Osteoblast (primary cell): Measurements from ENCODE around the gene HMBS. TPM values are rescaled to one million over a fixed set of nuclear protein-coding genes. Genes with fewer than 3 reads are reported as not detected.

Experiments
- DNase-seq: peaks from one replicate; pipeline ENCODE4 v3.0.0; 2011; ENCODE audit warnings: low spot score, mixed read lengths; ENCODE audit not compliant: insufficient read length; ENCODE audit errors: missing footprints
- H2AFZ ChIP-seq: 2 replicates; pipeline ENCODE4 v1.6.0; 2011; ENCODE audit warnings: mild to moderate bottlenecking, low read length
- H3K27ac ChIP-seq: 2 replicates; pipeline ENCODE4 v1.5.1; 2011; ENCODE audit warnings: mild to moderate bottlenecking, low read depth, low read length, moderate library complexity
- H3K27me3 ChIP-seq: 2 replicates; pipeline ENCODE4 v1.6.0; 2012; ENCODE audit warnings: mild to moderate bottlenecking, control low read depth, inconsistent platforms, low read length, moderate library complexity; ENCODE audit not compliant: insufficient read depth
- H3K36me3 ChIP-seq: 2 replicates; pipeline ENCODE4 v1.5.1; 2011; ENCODE audit warnings: mild to moderate bottlenecking, low read length, control low read depth, moderate library complexity; ENCODE audit not compliant: insufficient read depth
- H3K4me1 ChIP-seq: 2 replicates; pipeline ENCODE4 v1.5.1; 2011; ENCODE audit warnings: mild to moderate bottlenecking, low read length, control low read depth, moderate library complexity; ENCODE audit not compliant: insufficient read depth
- H3K4me2 ChIP-seq: 2 replicates; pipeline ENCODE4 v1.6.0; 2011; ENCODE audit warnings: mild to moderate bottlenecking, low read length; ENCODE audit not compliant: insufficient read depth
- H3K4me3 ChIP-seq: fragments of 200-600 bp; sonication (generic); 3 replicates; pipeline ENCODE4 v1.5.1; 2012; ENCODE audit warnings: mild to moderate bottlenecking, low read length, inconsistent platforms; ENCODE audit not compliant: insufficient read depth
- H3K79me2 ChIP-seq: 2 replicates; pipeline ENCODE4 v1.6.0; 2012; ENCODE audit warnings: mild to moderate bottlenecking, low read length, control low read depth, inconsistent platforms; ENCODE audit not compliant: insufficient read depth
- H3K9me3 ChIP-seq: 2 replicates; pipeline ENCODE4 v1.5.1; 2011; ENCODE audit warnings: low read depth, low read length, control low read depth
- H4K20me1 ChIP-seq: 2 replicates; pipeline ENCODE4 v1.6.0; 2012; ENCODE audit warnings: mild to moderate bottlenecking, low read length, control low read depth; ENCODE audit not compliant: insufficient read depth
- CTCF ChIP-seq: IDR thresholded peaks from 2 replicates; pipeline ENCODE4 v1.5.1; 2011; ENCODE audit warnings: mild to moderate bottlenecking, low read depth, low read length, moderate library complexity; ENCODE audit errors: extremely low read depth
- total RNA-seq: library from RNA; depleted of rRNA; stranded (reverse); fragments of >200 nt; gene quantifications from 2 replicates; pipeline ENCODE4 v1.2.3, GENCODE V29; 2012

HMBS gene
- total RNA-seq, 1 donor, result 8.7 TPM

DNA sequence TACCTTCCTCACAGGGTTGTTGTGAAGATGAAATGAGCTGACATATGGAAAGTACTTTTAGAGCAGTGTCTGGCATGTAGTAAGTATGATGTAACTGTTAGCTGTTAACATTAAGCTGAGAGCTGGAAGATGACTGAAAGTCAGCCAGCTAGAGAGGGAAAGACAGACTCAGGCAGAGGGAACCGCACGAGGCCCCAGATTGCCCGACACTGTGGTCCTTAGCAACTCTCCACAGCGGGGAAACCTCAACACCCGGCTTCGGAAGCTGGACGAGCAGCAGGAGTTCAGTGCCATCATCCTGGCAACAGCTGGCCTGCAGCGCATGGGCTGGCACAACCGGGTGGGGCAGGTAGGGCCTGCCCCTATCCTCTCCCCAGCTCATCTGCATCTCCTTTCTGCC lies 6.5 kb downstream of the HMBS start:
- DNase-seq, result no peak

GRCh38 chr11:119091966-119092879 lies 7.5 kb downstream of the HMBS start:
- Histone ChIP-seq H3K27ac (peak overlapping the region; percentile 80), H3K4me1 (peaks cover 19% of the 10 kb centered on the region), H3K79me2 (peaks cover 47% of the 10 kb centered on the region), H3K4me3 (no peak overlapping the region), H3K4me2 (peak overlapping the region; percentile 93), H3K27me3 (no peaks in the 10 kb centered on the region), H3K36me3 (peaks cover 53% of the 10 kb centered on the region), H4K20me1 (peaks cover 15% of the 10 kb centered on the region), H2AFZ (no peak overlapping the region), H3K9me3 (no peaks in the 10 kb centered on the region)
- no peak for TF ChIP-seq CTCF
- DNase-seq, result peak; percentile 60

More for the DNA sequence above, 6.5 kb downstream of the HMBS start:
- TF ChIP-seq CTCF, result no peak
- Histone ChIP-seq H3K4me2 (no peak overlapping the region), H3K36me3 (peaks cover 43% of the 10 kb centered on the region), H4K20me1 (peaks cover 15% of the 10 kb centered on the region), H3K79me2 (peaks cover 55% of the 10 kb centered on the region), H3K9me3 (no peaks in the 10 kb centered on the region), H3K27ac (no peak overlapping the region), H2AFZ (no peak overlapping the region), H3K27me3 (no peaks in the 10 kb centered on the region), H3K4me1 (peaks cover 19% of the 10 kb centered on the region), H3K4me3 (no peak overlapping the region)

DNA sequence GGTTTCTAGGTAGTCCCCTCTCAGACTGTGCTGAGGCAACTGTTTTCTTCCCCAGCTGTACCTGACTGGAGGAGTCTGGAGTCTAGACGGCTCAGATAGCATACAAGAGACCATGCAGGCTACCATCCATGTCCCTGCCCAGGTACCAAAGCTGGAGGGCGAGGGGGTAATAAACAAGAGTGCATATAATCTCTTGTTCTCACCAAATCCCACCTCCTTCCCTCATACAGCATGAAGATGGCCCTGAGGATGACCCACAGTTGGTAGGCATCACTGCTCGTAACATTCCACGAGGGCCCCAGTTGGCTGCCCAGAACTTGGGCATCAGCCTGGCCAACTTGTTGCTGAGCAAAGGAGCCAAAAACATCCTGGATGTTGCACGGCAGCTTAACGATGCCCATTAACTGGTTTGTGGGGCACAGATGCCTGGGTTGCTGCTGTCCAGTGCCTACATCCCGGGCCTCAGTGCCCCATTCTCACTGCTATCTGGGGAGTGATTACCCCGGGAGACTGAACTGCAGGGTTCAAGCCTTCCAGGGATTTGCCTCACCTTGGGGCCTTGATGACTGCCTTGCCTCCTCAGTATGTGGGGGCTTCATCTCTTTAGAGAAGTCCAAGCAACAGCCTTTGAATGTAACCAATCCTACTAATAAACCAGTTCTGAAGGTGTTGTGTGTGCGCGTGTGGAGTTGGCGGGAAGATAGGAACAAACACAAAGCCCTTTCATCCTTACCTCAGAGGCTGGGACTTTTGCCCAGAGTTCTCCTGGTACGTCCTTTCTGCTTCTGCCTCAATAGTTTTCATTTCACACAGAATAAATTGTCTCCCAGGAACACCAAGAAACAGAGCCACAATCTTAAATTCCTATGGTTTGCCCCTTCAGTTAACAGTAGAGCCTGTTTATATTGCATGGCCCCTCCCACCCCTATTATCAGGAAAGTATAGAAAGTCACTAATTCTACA lies 8.5 kb downstream of the HMBS start:
- H3K9me3 ChIP-seq, result no peaks in the 10 kb centered on the region
- H3K79me2 ChIP-seq, result peaks cover 39% of the 10 kb centered on the region
- peaks cover 15% of the 10 kb centered on the region for H4K20me1 ChIP-seq
- H3K4me3 ChIP-seq, result peak overlapping the region; percentile 88
- H3K36me3 ChIP-seq, result peaks cover 63% of the 10 kb centered on the region
- peak overlapping the region; percentile 80 for H3K27ac ChIP-seq
- no peak overlapping the region for H2AFZ ChIP-seq
- H3K4me1 ChIP-seq, result peaks cover 19% of the 10 kb centered on the region
- peak; percentile 35 for DNase-seq
- no peaks in the 10 kb centered on the region for H3K27me3 ChIP-seq
- peak overlapping the region; percentile 93 for H3K4me2 ChIP-seq
- no peak for TF ChIP-seq CTCF
